Activated B cell treated with CpG ODN at 0.5 μM for 24 hours (primary cell): Measurements from ENCODE around the gene QRICH1. TPM values are rescaled to one million over a fixed set of nuclear protein-coding genes. Genes with fewer than 3 reads are reported as not detected.

Source experiments
- ATAC-seq: fragments of 200-7000 bp; cut with Tn5 transposase; one replicate; pipeline ENCODE4 v1.10.0; 2021; ENCODE audit warnings: low read depth, mild to moderate bottlenecking, moderate library complexity
- CTCF ChIA-PET: fragments of 350-600 bp; sonication (Branson Sonifier 250); formaldehyde crosslinking; loops from one replicate; lab custom pipeline; 2021; ENCODE audit warnings: antibody characterized with exemption; lab: Charles Lee
- POLR2A ChIA-PET: fragments of 350-600 bp; sonication (Branson Sonifier 250); formaldehyde crosslinking; loops from one replicate; lab custom pipeline; 2021; ENCODE audit warnings: antibody characterized with exemption; lab: Charles Lee
- DNase-seq: peaks from one replicate; pipeline ENCODE4 v3.0.0; 2022
- H3K27ac Mint-ChIP-seq: one replicate; pipeline ENCODE4 v1.8.0; 2020; ENCODE audit warnings: mixed read lengths
- H3K27me3 Mint-ChIP-seq: one replicate; pipeline ENCODE4 v1.8.0; 2021; ENCODE audit warnings: mixed read lengths
- H3K36me3 Mint-ChIP-seq: one replicate; pipeline ENCODE4 v1.8.0; 2021; ENCODE audit warnings: low read depth, mixed read lengths
- H3K4me1 Mint-ChIP-seq: one replicate; pipeline ENCODE4 v1.8.0; 2021; ENCODE audit warnings: mixed read lengths
- H3K4me3 Mint-ChIP-seq: one replicate; pipeline ENCODE4 v1.8.0; 2020; ENCODE audit warnings: mild to moderate bottlenecking, mixed read lengths
- H3K9me3 Mint-ChIP-seq: one replicate; pipeline ENCODE4 v1.8.0; 2020; ENCODE audit warnings: mixed read lengths
- CTCF ChIP-seq: fragments of 200-600 bp; IDR thresholded peaks from one replicate; pipeline ENCODE4 v1.8.0; 2022; ENCODE audit warnings: antibody characterized with exemption, mild to moderate bottlenecking
- intact Hi-C: fragments of 100-400 bp; cut with micrococcal nuclease; formaldehyde crosslinking; loops from one replicate; pipeline ENCODE4 v1.15.1; 2024
- total RNA-seq: library from RNA; stranded (reverse); gene quantifications from 2 replicates; pipeline ENCODE4 v1.2.3, GENCODE V29; 2022

The QRICH1 gene
- total RNA-seq, 1 donor from 2014 or later, result 155 TPM

DNA sequence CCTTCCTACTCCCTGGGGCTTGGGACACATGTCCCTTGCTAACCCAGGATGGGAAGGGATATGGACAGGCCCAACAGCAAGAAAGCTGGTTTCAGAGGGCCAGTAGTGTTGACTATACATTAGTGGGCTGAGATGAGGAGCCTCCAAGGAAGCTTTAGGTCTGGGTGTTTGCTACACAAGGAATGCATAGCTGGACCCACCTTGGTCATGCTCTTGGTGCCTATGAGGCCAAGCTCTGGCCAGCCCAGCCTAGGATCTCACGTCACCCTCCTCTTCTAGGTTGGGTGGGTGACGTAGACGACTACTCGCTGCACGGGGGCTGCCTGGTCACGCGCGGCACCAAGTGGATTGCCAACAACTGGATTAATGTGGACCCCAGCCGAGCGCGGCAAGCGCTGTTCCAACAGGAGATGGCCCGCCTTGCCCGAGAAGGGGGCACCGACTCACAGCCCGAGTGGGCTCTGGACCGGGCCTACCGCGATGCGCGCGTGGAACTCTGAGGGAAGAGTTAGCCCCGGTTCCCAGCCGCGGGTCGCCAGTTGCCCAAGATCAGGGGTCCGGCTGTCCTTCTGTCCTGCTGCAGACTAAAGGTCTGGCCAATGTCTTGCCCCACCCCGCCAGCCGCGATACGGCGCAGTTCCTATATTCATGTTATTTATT, 87.3 kb downstream of the QRICH1 start:
- Mint-ChIP-seq H3K36me3 (peaks cover 16% of the 10 kb centered on the region), H3K4me3 (peak overlapping the region; percentile 100), H3K9me3 (no peaks in the 10 kb centered on the region), H3K27ac (peak overlapping the region; percentile 99), H3K4me1 (peaks cover 21% of the 10 kb centered on the region), H3K27me3 (no peaks in the 10 kb centered on the region)
- intact Hi-C loops, result loop anchor here (1.0 to 5.0 kb wide), 9 partner anchors 15 to 666 kb away; partner anchors contain the start of genes APEH, IMPDH2, IP6K2 and P4HTM
- CTCF ChIA-PET, result interaction anchor here (0.6 to 2.5 kb wide), 13 partner anchors 10 to 88 kb away, joined by 3 to 30 read pairs (median 4); partner anchors contain the start of genes DALRD3, IMPDH2, NDUFAF3 and P4HTM
- TF ChIP-seq CTCF, result no peak
- ATAC-seq (no peak), DNase-seq (no peak)
- POLR2A ChIA-PET, result interaction anchor here (0.5 to 9.9 kb wide), 24 partner anchors 15 to 1875 kb away, joined by 3 to 372 read pairs (median 6); partner anchors contain the start of genes ARIH2, DAG1, DALRD3 and IMPDH2

GRCh38 chr3:49005998-49006397, 87.9 kb downstream of the QRICH1 start:
- ChIA-PET POLR2A (interaction anchor here (0.5 to 9.9 kb wide), 6 partner anchors 15 to 150 kb away, joined by 4 to 372 read pairs (median 25); partner anchors contain the start of genes ARIH2, DALRD3, IMPDH2 and NDUFAF3), CTCF (interaction anchor here (2.0 to 2.5 kb wide), 3 partner anchors 14 to 17 kb away, joined by 5 to 30 read pairs (median 11); partner anchors contain the start of genes NDUFAF3 and P4HTM)
- ATAC-seq, result no peak

DNA sequence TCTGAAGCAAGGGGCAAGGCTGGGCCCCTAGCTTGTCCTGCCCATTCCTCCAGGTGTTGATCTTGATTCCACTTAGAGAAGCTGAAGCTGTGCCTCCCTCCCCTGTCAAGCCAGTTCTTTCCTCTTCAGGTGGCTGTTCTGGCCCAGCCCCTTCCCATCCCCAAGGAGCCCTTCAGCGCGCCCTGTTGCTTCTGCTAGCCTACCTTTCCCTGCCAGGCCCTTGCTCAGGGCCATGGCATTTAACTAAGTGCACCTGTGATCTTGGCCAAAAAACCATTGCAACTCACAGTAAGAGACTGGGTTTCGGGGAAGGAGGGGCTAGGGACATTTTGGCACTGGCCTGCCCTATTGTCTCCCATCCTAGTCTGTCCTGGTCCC, 88.6 kb downstream of the QRICH1 start:
- no peaks in the 10 kb centered on the region for H3K9me3 Mint-ChIP-seq
- no peak overlapping the region for H3K27ac Mint-ChIP-seq
- peaks cover 21% of the 10 kb centered on the region for H3K4me1 Mint-ChIP-seq
- POLR2A ChIA-PET, result interaction anchor here (0.9 to 9.9 kb wide), 3 partner anchors 14 to 88 kb away, joined by 4 to 372 read pairs (median 58); partner anchors contain the start of genes DALRD3, IMPDH2, NDUFAF3 and P4HTM
- H3K27me3 Mint-ChIP-seq, result no peaks in the 10 kb centered on the region
- no peak for ATAC-seq
- peaks cover 12% of the 10 kb centered on the region for H3K36me3 Mint-ChIP-seq
- intact Hi-C loops, result loop anchor here (5.0 kb wide), 3 partner anchors 337 to 667 kb away; partner anchors contain the start of genes APEH, PFKFB4 and USP4
- no peak overlapping the region for H3K4me3 Mint-ChIP-seq
- CTCF ChIA-PET, result interaction anchor here (0.5 to 2.0 kb wide), 5 partner anchors 11 to 116 kb away, joined by 3 to 5 read pairs (median 3); partner anchors contain the start of genes NDUFAF3 and P4HTM
- no peak for TF ChIP-seq CTCF
- DNase-seq, result no peak

More at GRCh38 chr3:49005998-49006397, 87.9 kb downstream of the QRICH1 start:
- no peaks in the 10 kb centered on the region for H3K27me3 Mint-ChIP-seq
- TF ChIP-seq CTCF, result no peak
- peaks cover 21% of the 10 kb centered on the region for H3K4me1 Mint-ChIP-seq
- DNase-seq, result no peak
- intact Hi-C loops, result loop anchor here (5.0 kb wide), 3 partner anchors 336 to 666 kb away; partner anchors contain the start of genes APEH, PFKFB4 and USP4
- H3K36me3 Mint-ChIP-seq, result peaks cover 13% of the 10 kb centered on the region
- no peak overlapping the region for H3K27ac Mint-ChIP-seq
- H3K9me3 Mint-ChIP-seq, result no peaks in the 10 kb centered on the region
- H3K4me3 Mint-ChIP-seq, result peak overlapping the region; percentile 100

DNA sequence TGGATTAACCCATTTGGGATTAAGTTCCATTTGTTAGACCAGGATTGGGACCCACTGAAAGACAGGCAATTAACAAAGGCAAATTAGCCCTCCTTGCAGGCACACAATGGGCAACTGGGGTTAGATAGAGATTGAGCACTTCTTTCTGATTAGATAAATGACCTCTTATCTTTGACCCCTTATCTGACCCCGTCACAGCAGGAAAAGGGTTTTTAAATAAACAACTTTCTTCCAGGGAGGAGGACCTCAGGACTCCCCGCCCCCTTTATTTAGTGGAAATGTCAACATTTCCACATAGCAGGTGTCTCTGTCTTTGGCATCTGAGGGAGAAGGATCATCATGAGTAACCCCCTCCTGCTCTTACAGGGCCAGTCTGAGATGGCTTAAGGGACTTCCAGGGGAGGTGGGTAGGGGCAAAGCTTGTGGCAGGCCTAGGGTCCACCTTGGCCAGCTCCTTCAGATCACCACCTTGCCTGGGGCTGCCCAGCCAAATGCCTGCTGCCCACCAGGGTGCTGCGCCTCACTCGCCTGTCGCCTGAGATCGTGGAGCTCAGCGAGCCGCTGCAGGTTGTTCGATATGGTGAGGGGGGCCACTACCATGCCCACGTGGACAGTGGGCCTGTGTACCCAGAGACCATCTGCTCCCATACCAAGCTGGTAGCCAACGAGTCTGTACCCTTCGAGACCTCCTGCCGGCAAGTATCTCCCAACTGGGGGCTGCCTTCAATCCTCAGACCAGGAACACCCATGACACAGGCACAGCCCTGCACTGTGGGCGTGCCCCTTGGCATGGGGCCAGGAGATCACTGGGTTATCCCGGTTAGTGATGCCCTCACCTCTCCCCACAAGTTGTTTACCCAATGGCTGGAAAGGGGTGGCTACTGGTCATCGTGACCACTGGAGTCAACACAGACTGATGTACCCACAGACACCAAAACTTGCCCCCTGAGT, 89.2 kb downstream of the QRICH1 start:
- no peaks in the 10 kb centered on the region for H3K9me3 Mint-ChIP-seq

More for the DNA sequence above, 89.2 kb downstream of the QRICH1 start:
- ChIA-PET CTCF (interaction anchor here (0.5 to 2.0 kb wide), 5 partner anchors 12 to 115 kb away, joined by 3 to 5 read pairs (median 3); partner anchors contain the start of genes NDUFAF3 and P4HTM), POLR2A (interaction anchor here (0.9 to 9.9 kb wide), 3 partner anchors 13 to 89 kb away, joined by 4 to 372 read pairs (median 58); partner anchors contain the start of genes DALRD3, IMPDH2, NDUFAF3 and P4HTM)
- H3K4me1 Mint-ChIP-seq, result peaks cover 21% of the 10 kb centered on the region
- intact Hi-C loops, result loop anchor here (5.0 kb wide), 3 partner anchors 338 to 668 kb away; partner anchors contain the start of genes APEH, PFKFB4 and USP4
- H3K27me3 Mint-ChIP-seq, result no peaks in the 10 kb centered on the region
- H3K4me3 Mint-ChIP-seq, result no peak overlapping the region
- ATAC-seq (no peak), DNase-seq (no peak)
- no peak overlapping the region for H3K27ac Mint-ChIP-seq
- TF ChIP-seq CTCF, result no peak
- H3K36me3 Mint-ChIP-seq, result peaks cover 12% of the 10 kb centered on the region
